GM12801 (cell line): ENCODE measurements around the gene PMP22.

Experiments
- CTCF ChIP-seq: IDR thresholded peaks from one replicate; pipeline ENCODE4 v1.5.1; 2011; ENCODE audit warnings: control low read depth; ENCODE audit not compliant: insufficient read length; ENCODE audit errors: extremely low read depth

Gene PMP22

GRCh38 chr17:15185625-15185991 is 79.5 kb downstream of the PMP22 start:
- TF ChIP-seq CTCF = no peak

- no peak for TF ChIP-seq CTCF
These were observed 80.1 kb downstream of the PMP22 start for GRCh38 chr17:15184872-15185624.

- TF ChIP-seq CTCF = no peak
These were observed 83.3 kb downstream of the PMP22 start for GRCh38 chr17:15181816-15182215.

GRCh38 chr17:15181333-15181732 is 83.8 kb downstream of the PMP22 start:
- no peak for TF ChIP-seq CTCF

GRCh38 chr17:15180121-15180561 is 85.0 kb downstream of the PMP22 start:
- TF ChIP-seq CTCF = no peak
